GM12892 (cell line): ENCODE measurements around the gene GOLGA8N. TPM values are rescaled to one million over a fixed set of nuclear protein-coding genes. Genes with fewer than 3 reads are reported as not detected.
"Not testable (repeated sequence)": the region's sequence is repeated elsewhere in the genome, so short reads cannot be mapped to it uniquely, and the experiment has no call there.

Experiments
- DNase-seq: peaks from one replicate; pipeline ENCODE4 v3.0.0; 2011; ENCODE audit not compliant: insufficient read length
- FAIRE-seq: peaks from 2 replicates; lab custom pipeline; 2011; peaks lifted over from hg19 to GRCh38; lab: Jason Lieb, UNC
- POLR2A ChIP-seq: IDR thresholded peaks from 2 replicates; pipeline ENCODE4 v1.6.1; 2011; ENCODE audit warnings: low read depth, low read length, control low read depth
- POLR2AphosphoS5 ChIP-seq: IDR thresholded peaks from 2 replicates; pipeline ENCODE4 v1.6.1; 2011; ENCODE audit warnings: low read depth, low read length, control low read depth
- TAF1 ChIP-seq: IDR thresholded peaks from 2 replicates; pipeline ENCODE4 v1.6.1; 2011; ENCODE audit warnings: low read depth, mild to moderate bottlenecking, control low read depth, low read length, borderline replicate concordance
- polyA plus RNA-seq: library from polyadenylated mRNA; unstranded; fragments of >200 nt; gene quantifications from one replicate; pipeline ENCODE4 v1.2.1, GENCODE V29; 2012; ENCODE audit warnings: missing spikeins, inconsistent platforms; ENCODE audit not compliant: missing spikeins

The GOLGA8N gene
- polyA plus RNA-seq = 0.78 TPM

DNA sequence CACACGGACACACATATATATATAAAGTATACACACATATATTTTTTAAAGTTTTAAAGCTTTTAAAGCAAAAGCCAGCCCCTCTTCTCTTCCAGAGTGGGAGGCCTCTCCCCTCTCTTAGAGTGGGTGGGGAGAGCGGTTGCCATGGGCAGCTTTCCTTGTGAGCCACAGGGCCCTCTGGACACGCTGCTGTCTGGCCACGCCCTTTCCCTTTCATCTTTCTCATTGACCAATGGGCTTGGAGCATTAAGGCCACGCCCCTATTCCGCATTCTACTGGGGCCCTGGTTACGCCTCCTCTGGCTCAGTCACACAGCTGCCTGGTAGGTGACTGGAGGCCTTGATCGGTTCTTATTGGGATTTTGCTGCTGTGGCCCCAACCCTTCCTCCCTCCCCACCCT, at the start of gene GOLGA8N:
TSS of gene GOLGA8N (plus strand) at position 306 of the 400 bp plus-strand sequence.
- FAIRE-seq, DNase-seq: not testable (repeated sequence)

DNA sequence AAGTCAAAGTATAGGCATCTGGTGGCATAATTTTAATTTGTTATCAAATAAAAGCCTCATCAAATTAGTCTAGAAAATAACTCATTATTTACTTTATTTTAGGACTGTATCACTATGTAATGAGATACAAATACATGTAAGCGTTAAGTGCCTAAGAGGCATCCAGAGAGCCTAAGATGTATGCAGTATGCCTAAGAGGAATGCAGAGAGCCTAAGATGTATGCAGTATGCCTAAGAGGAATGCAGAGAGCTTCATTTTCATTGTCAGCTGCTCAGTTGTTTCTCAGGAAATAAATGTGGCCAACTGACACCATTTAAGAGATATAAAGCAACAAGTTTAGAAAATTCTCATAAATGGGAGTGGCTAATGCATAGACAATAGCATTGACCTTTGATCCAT, 49.8 kb upstream of the GOLGA8N start:
- not testable (repeated sequence) for FAIRE-seq, DNase-seq

GRCh38 chr15:32545129-32545528, 48.1 kb upstream of the GOLGA8N start:
- not testable (repeated sequence) for FAIRE-seq, DNase-seq

- DNase-seq, FAIRE-seq: not testable (repeated sequence)
Observed at GRCh38 chr15:32554587-32554986, 38.7 kb upstream of the GOLGA8N start.

GRCh38 chr15:32562198-32562597, 31.1 kb upstream of the GOLGA8N start:
- not testable (repeated sequence) for DNase-seq, FAIRE-seq

GRCh38 chr15:32568988-32569387, 24.3 kb upstream of the GOLGA8N start:
- DNase-seq, FAIRE-seq: not testable (repeated sequence)

DNA sequence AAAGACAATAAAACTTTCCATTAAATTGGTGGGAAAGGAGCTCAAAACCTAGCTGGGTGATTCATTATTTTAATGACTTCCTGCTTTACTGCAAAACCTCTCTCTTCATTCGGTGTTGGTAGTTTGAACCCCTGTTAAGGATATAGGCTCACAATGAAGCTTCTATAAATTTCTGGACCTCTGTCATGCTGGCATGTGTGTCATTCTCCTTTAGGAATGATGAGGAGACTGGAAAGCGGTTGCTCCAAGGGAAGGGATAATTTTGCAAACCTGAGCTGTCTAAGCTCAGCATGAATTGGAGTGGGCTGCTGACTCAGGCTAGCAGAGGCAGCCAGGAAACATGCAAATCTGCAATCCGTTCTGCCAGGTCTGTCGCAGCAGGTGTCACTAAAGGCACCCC, 14.8 kb upstream of the GOLGA8N start:
- DNase-seq, FAIRE-seq: not testable (repeated sequence)

- not testable (repeated sequence) for FAIRE-seq, DNase-seq
Observed at GRCh38 chr15:32585844-32586243, 7.4 kb upstream of the GOLGA8N start.

GRCh38 chr15:32609518-32609917, 16.3 kb downstream of the GOLGA8N start:
- DNase-seq, FAIRE-seq: not testable (repeated sequence)

- not testable (repeated sequence) for DNase-seq
- FAIRE-seq = peak; percentile 63
Observed at GRCh38 chr15:32610719-32611118, 17.5 kb downstream of the GOLGA8N start.

GRCh38 chr15:32614712-32615050, 21.4 kb downstream of the GOLGA8N start:
- not testable (repeated sequence) for FAIRE-seq, DNase-seq

DNA sequence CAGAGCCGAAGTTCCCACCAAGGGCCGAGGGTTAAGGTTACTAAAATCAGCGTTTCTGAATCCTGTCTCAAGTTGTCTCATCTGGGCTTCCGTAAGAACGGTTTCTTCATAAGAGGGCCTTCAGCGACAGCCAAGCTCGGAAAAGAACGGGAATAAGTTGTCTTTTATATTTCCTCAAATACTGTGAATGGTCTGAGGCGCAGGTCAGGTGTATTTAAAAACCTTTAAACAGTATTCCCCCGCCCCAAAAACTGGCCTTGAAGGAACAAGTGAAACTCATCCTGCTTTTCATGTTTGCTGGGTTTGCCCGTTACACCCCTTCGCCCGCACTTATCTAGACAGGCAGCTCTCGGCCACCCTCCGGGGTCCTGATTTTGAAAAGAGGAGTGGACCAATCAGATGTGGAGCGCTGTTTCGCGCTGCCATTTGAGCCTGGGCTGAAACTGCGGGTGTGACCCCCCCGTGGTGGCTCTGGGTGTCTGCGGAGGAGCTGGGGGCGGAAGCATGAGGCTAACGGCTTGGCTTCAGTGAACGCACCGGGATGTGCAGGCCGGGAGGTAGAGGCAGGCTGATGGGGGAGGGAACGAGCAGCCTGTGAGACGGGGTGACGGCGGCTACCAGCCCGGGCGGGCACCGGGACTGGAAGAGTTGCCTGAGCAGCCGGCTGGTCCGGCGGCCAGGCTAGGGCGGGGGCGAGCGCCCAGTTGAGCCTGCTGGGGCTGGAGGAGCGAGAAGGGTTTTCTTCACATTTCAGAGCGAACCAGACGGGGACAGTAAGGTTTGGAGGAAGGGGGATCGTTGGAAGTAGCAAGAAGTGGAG, 22.0 kb downstream of the GOLGA8N start, which contains the start of gene ARHGAP11A:
TSS of gene ARHGAP11A (plus strand) at position 454 of the 820 bp plus-strand sequence. CDS start 708 bp downstream, outside the sequence.
- DNase-seq = not testable (repeated sequence)
- FAIRE-seq = peak; percentile 79

GRCh38 chr15:32615871-32616426, 22.7 kb downstream of the GOLGA8N start:
- not testable (repeated sequence) for DNase-seq, FAIRE-seq

DNA sequence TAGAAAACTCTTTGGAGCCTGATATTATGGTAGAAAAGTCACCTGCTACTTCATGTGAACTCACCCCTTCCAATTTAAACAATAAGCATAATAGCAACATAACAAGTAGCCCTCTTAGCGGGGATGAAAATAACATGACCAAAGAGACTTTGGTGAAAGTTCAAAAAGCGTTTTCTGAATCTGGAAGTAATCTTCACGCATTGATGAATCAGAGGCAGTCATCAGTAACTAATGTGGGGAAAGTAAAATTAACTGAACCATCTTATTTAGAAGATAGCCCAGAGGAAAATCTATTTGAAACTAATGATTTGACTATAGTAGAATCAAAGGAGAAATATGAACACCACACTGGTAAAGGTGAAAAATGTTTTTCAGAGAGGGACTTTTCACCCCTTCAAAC, 43.2 kb downstream of the GOLGA8N start:
- FAIRE-seq = no peak

GRCh38 chr15:32636908-32637567, 43.8 kb downstream of the GOLGA8N start:
- no peak for DNase-seq
- TF ChIP-seq POLR2A (0 out of 2 replicates have a peak, but pooled peaks have one; percentile 25), TAF1 (no peak), POLR2AphosphoS5 (no peak)
- FAIRE-seq = peak; percentile 71

More for the DNA sequence above, 43.2 kb downstream of the GOLGA8N start:
- TF ChIP-seq TAF1 (no peak), POLR2AphosphoS5 (no peak), POLR2A (no peak)
- DNase-seq = no peak
